Retinal pigment epithelial cell (primary cell): ENCODE data around the gene ZDHHC3.

Experiments
- DNase-seq: peaks from one replicate; pipeline ENCODE4 v3.0.0-alpha.2; 2010; ENCODE audit warnings: low read depth
- H3K4me3 ChIP-seq: 2 replicates; pipeline ENCODE4 v1.5.1; 2011; ENCODE audit warnings: mild to moderate bottlenecking, low read length, control low read depth, moderate library complexity
- TF ChIP-seq, protein P1 (sequence below): conservative IDR thresholded peaks from 2 replicates; pipeline ENCODE4 v1.5.1; 2011; ENCODE audit warnings: low read depth, low read length, control low read depth, inconsistent platforms

ZDHHC3 gene

GRCh38 chr3:44996556-44996969 lies 20.6 kb upstream of the ZDHHC3 start:
- H3K4me3 ChIP-seq: no peak overlapping the region
- DNase-seq: no peak
- TF ChIP-seq, protein P1, sequence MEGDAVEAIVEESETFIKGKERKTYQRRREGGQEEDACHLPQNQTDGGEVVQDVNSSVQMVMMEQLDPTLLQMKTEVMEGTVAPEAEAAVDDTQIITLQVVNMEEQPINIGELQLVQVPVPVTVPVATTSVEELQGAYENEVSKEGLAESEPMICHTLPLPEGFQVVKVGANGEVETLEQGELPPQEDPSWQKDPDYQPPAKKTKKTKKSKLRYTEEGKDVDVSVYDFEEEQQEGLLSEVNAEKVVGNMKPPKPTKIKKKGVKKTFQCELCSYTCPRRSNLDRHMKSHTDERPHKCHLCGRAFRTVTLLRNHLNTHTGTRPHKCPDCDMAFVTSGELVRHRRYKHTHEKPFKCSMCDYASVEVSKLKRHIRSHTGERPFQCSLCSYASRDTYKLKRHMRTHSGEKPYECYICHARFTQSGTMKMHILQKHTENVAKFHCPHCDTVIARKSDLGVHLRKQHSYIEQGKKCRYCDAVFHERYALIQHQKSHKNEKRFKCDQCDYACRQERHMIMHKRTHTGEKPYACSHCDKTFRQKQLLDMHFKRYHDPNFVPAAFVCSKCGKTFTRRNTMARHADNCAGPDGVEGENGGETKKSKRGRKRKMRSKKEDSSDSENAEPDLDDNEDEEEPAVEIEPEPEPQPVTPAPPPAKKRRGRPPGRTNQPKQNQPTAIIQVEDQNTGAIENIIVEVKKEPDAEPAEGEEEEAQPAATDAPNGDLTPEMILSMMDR: no peak

DNA sequence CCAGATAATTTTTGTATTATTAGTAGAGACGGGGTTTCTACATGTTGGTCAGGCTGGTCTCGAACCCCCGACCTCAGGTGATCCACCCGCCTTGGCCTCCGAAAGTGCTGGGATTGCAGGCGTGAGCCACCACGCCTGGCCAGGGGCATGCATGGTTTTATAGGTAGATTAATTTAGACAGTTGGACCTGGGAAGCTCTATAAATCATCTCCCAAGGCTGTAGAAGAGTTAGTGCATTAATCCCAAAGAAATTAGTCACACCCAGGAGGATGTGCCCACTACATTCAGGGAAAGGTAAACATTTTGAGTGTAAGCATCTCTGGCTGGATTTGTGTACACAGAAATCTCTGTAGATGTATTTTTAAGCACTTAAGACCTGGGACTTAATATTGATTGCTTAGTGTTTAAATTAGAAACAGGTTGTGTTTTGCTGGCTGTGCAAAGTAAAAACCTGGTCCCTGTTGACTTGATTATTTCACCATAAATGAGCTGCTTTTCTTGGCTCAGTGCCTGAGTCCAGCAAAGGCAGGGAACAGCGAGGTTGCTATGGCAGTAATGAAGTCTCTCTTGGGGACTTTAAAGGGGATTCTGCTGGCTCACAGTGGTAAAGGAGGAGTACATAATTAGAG lies 19.3 kb upstream of the ZDHHC3 start:
- H3K4me3 ChIP-seq: no peak overlapping the region
- DNase-seq: no peak
- TF ChIP-seq, protein P1: no peak

- no peak for DNase-seq
- no peak overlapping the region for H3K4me3 ChIP-seq
- TF ChIP-seq, protein P1: no peak
Observed at GRCh38 chr3:44993471-44994205, 17.7 kb upstream of the ZDHHC3 start.

DNA sequence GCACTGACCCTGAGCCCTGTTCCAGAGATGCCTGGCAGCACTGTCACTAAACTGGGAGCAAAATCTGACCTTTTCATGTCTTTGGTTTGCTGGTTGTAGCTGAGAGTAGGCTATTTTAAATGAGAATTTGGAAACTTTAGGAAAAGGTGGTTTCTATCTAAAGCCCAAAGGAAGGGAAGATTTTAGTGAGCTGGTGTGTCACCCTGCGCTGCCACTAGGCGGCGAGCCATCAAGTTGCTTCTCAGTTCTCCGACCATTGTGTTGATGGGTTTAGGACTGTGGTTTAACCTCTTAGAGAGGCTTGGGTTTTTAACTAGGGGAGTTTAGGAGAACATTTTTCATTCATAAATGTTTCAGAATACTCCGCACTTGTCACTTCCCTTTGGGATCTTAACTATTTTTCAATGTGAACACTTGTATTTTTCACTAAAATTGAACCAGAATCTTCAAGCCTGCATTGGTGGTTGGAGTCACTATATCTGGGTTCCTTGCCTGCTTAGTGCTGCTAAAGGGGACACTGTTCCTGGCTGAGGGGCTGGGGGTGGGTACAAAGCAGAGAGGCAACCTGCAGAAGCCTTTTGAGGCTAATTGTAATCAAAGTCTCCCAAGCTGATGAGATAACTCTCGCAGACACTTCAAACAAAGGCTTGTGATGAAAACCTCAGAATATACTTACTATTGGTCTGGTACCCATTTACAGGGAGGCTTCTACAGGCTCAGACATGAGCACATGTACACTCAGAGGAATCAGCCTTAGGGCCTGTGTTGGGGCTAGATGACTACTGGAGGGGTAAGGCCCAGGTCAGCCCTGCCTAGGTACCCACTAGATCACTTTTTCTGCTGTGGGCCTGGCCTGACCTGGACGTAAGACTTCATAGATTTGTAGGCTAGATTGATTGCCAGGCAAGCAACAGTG lies 16.8 kb upstream of the ZDHHC3 start:
- H3K4me3 ChIP-seq: no peak overlapping the region
- no peak for DNase-seq
- TF ChIP-seq, protein P1: peak; percentile 85

DNA sequence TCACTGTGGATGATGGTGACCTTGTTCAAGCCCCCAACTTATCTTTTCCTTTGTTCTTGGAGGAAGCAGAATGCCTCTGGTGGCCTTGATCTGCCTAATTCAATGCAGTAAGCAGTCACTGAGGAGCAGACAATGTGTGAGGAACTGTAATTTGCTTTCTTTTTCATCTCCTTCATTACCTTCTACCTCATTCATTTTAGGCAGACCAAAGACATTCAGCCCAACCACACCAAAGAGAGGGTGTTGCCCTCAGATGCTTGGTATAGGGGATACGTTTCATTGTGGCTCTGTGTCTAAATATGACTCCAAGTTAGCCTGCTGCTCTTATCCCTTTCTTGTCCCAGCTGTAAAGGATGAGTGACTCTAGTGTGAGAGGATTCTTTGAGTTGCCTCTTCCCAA lies 15.4 kb upstream of the ZDHHC3 start:
- no peak overlapping the region for H3K4me3 ChIP-seq
- no peak for DNase-seq
- TF ChIP-seq, protein P1: no peak

DNA sequence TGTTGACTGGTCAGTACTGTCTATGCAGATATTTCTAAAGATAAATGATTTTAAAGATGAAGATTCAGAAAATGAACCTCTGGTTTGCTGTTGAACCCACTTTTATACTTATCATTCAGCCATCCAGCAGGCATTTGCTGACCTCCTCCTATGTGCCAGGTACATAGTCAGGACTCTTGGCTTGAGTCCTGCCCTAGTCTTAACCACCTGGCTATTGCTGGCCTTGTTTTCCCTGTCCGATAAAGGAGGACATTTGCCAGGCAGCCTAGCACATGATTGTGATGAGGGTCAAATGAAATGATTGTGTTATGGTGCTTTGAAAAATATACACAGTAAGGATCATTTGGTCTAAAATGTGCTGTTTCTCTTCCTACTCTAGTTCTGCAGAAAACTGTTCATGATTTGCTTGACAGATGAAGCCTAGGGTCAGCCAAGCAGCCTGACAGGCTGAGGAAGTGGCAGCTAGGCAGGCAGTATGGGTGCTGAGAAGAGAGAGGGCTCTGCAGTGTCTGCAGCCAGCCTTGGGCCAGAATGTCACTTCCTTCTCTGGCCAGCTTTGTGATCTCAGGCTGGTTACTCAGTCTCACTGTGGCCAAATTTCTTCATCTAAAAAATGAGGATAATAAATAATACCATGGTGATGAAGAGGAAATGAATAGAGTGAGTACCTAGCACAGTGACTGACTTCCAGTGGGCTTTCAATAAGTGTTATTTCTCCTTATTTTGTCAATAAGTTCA lies 13.8 kb upstream of the ZDHHC3 start:
- no peak for DNase-seq
- no peak overlapping the region for H3K4me3 ChIP-seq
- TF ChIP-seq, protein P1: no peak
